Prostate gland (tissue), 2 donors: ENCODE results near the gene TOX3.

Experiments used
- POLR2AphosphoS5 ChIP-seq: sonication (generic); formaldehyde crosslinking; IDR thresholded peaks from one replicate; pipeline ENCODE4 v1.6.1; 2017; ENCODE audit warnings: antibody characterized with exemption
- TF ChIP-seq, protein P1 (sequence below), 4 experiments: fragments of 200-600 bp in 2 of 4; fragments of 450-650 bp in 2 of 4; sonication (generic) in 2 of 4; IDR thresholded peaks; 1 replicate in 3 of 4; 2 replicates in 1 of 4; pipeline ENCODE4 v1.5.1; 2016 to 2019; ENCODE audit warnings: antibody characterized with exemption in 4 of 4, mild to moderate bottlenecking in 2 of 4, moderate library complexity in 2 of 4

DNA sequence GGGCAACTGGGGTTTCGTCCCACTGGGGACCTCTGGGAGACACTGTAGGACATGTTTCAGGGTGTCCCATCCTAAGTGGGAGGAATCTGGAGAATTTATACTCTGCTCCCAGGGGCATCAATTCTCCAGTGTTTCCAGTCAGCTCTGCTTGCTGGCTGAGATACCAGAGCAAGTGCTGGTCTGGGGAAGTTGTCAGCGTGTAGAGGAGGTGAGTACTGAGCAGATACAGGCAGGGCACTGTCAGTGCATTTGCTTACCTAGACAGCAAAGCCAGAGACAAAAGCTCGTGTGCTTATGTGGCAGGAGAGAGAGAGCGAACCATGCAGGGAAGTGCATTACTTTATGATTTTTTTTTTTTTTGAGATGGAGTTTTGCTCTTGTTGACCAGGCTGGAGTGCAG lies 20.2 kb upstream of the TOX3 start:
- no peak for TF ChIP-seq POLR2AphosphoS5
- TF ChIP-seq, protein P1, sequence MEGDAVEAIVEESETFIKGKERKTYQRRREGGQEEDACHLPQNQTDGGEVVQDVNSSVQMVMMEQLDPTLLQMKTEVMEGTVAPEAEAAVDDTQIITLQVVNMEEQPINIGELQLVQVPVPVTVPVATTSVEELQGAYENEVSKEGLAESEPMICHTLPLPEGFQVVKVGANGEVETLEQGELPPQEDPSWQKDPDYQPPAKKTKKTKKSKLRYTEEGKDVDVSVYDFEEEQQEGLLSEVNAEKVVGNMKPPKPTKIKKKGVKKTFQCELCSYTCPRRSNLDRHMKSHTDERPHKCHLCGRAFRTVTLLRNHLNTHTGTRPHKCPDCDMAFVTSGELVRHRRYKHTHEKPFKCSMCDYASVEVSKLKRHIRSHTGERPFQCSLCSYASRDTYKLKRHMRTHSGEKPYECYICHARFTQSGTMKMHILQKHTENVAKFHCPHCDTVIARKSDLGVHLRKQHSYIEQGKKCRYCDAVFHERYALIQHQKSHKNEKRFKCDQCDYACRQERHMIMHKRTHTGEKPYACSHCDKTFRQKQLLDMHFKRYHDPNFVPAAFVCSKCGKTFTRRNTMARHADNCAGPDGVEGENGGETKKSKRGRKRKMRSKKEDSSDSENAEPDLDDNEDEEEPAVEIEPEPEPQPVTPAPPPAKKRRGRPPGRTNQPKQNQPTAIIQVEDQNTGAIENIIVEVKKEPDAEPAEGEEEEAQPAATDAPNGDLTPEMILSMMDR (IDR thresholded peaks at IDR 0.05), result no peak
